Panc1 (cell line): ENCODE results near the gene GIMAP4. TPM values are rescaled to one million over a fixed set of nuclear protein-coding genes. Genes with fewer than 3 reads are reported as not detected.

Experiments used
- ATAC-seq: fragments of 200-7000 bp; cut with Tn5 transposase; 2 replicates; pipeline ENCODE4 v1.9.1; 2020; ENCODE audit warnings: mild to moderate bottlenecking, moderate library complexity
- BruUV-seq: library from RNA; stranded (reverse); fragments of 400-500 nt; replicated peaks from 2 replicates; lab custom pipeline; 2021; lab: Mats Ljungman, UMichigan
- CTCF ChIA-PET: fragments of 300-600 bp; sonication (Branson Sonifier 250); formaldehyde crosslinking; loops from one replicate; lab custom pipeline; 2022; ENCODE audit warnings: antibody characterized with exemption; lab: Charles Lee
- POLR2A ChIA-PET: fragments of 300-600 bp; sonication (Branson Sonifier 250); formaldehyde crosslinking; loops from one replicate; lab custom pipeline; 2022; ENCODE audit warnings: antibody characterized with exemption; lab: Charles Lee
- DNase-seq: peaks from one replicate; pipeline ENCODE4 v3.0.0-alpha.2; 2010; ENCODE audit warnings: low read depth, low spot score
- H3K27ac ChIP-seq: 2 replicates; pipeline ENCODE4 v1.5.1; 2011; ENCODE audit warnings: mild to moderate bottlenecking, low read length, inconsistent platforms
- H3K27me3 ChIP-seq: fragments of 200-500 bp; sonication (Bioruptor generic); 2 replicates; pipeline ENCODE4 v1.6.0; 2014; ENCODE audit warnings: low read length, inconsistent platforms; ENCODE audit not compliant: control insufficient read depth, insufficient read depth
- H3K36me3 ChIP-seq: fragments of 200-500 bp; sonication (Bioruptor generic); 2 replicates; pipeline ENCODE4 v1.5.1; 2014; ENCODE audit warnings: inconsistent platforms, mild to moderate bottlenecking, low read length, moderate library complexity; ENCODE audit not compliant: control insufficient read depth, insufficient read depth
- H3K4me1 ChIP-seq: 2 replicates; pipeline ENCODE4 v1.5.1; 2011; ENCODE audit warnings: inconsistent platforms, mild to moderate bottlenecking, low read length, moderate library complexity; ENCODE audit not compliant: control insufficient read depth, insufficient read depth
- H3K4me3 ChIP-seq, 2 experiments: 2 replicates each; pipeline ENCODE4 v1.5.1; 2011 to 2012; ENCODE audit warnings: low read depth in 2 of 2, low read length in 2 of 2, mild to moderate bottlenecking in 2 of 2, inconsistent platforms in 1 of 2, moderate library complexity in 1 of 2
- H3K9me3 ChIP-seq: fragments of 200-500 bp; sonication (Bioruptor generic); 2 replicates; pipeline ENCODE4 v1.5.1; 2014; ENCODE audit warnings: low read depth, mild to moderate bottlenecking, inconsistent platforms, low read length, moderate library complexity; ENCODE audit not compliant: control insufficient read depth, insufficient read depth
- CTCF ChIP-seq: fragments of 450-650 bp; IDR thresholded peaks from 2 replicates; pipeline ENCODE4 v1.5.1; 2017; ENCODE audit warnings: mild to moderate bottlenecking
- POLR2AphosphoS5 ChIP-seq: IDR thresholded peaks from 2 replicates; pipeline ENCODE4 v1.6.1; 2012; ENCODE audit warnings: mild to moderate bottlenecking, low read depth, low read length, moderate library complexity
- REST ChIP-seq, 2 experiments: IDR thresholded peaks; 2 replicates each; pipeline ENCODE4 v1.6.1; 2011 to 2012; ENCODE audit warnings: low read depth in 2 of 2, control low read depth in 1 of 2, low read length in 1 of 2, mild to moderate bottlenecking in 1 of 2, moderate library complexity in 1 of 2; ENCODE audit not compliant: insufficient read depth in 1 of 2
- SIN3A ChIP-seq: IDR thresholded peaks from 2 replicates; pipeline ENCODE4 v1.6.1; 2012; ENCODE audit warnings: low read depth, mild to moderate bottlenecking, low read length, moderate library complexity, borderline replicate concordance; ENCODE audit not compliant: insufficient read depth
- TCF7L2 ChIP-seq: IDR thresholded peaks from 2 replicates; pipeline ENCODE4 v1.6.1; 2011; ENCODE audit warnings: mild to moderate bottlenecking, low read depth, low read length, inconsistent platforms
- in situ Hi-C: cut with HindIII; loops from 2 replicates; pipeline ENCODE4 v1.10.0; 2016; ENCODE audit warnings: low sequenced_read_pairs, low pct_unique_long_range_greater_than_20kb
- intact Hi-C: fragments of 100-400 bp; cut with micrococcal nuclease; formaldehyde crosslinking; loops from one replicate; pipeline ENCODE4 v1.10.0; 2022; ENCODE audit not compliant: unreplicated experiment
- total RNA-seq: library from RNA; stranded (reverse); gene quantifications from one replicate; pipeline ENCODE4 v1.2.1, GENCODE V29; 2021; ENCODE audit not compliant: unreplicated experiment

Gene GIMAP4
- total RNA-seq, 1 experiment from 2014 or later: 0.26 TPM

DNA sequence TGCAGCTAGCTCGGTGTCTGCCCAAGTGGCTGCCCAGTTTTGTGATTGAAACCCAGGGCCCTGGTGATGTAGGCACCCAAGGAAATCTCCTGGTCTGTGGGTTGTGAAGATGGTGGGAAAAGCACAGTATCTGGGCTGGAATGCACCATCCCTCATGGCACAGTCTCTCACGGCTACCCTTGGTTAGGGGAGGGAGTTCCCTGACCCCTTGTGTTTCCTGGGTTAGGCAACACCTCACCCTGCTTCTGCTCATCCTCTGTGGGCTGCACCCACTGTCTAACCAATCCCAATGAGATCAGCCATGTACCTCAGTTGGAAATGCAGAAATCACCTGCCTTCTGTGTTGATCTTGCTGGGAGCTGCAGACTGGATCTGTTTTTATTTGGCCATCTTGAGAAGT is 27.6 kb downstream of the GIMAP4 start:
- Histone ChIP-seq H3K9me3 (no peaks in the 10 kb centered on the region), H3K27ac (no peak overlapping the region), H3K4me1 (no peaks in the 10 kb centered on the region), H3K27me3 (no peaks in the 10 kb centered on the region), H3K36me3 (no peaks in the 10 kb centered on the region), H3K4me3 (no peak overlapping the region)
- ChIA-PET CTCF (no interaction called here), POLR2A (no interaction called here)
- in situ Hi-C loops: no loop called here
- BruUV-seq: no TSS peak
- TF ChIP-seq CTCF (no peak), TCF7L2 (no peak), SIN3A (no peak), REST (IDR thresholded peaks at IDR 0.05; ENCODE audit: insufficient read depth in 1 of 2, low read depth in 2 of 2, low read length in 1 of 2) (no peak), POLR2AphosphoS5 (no peak)
- DNase-seq (no peak), ATAC-seq (no peak)
- intact Hi-C loops: no loop called here

DNA sequence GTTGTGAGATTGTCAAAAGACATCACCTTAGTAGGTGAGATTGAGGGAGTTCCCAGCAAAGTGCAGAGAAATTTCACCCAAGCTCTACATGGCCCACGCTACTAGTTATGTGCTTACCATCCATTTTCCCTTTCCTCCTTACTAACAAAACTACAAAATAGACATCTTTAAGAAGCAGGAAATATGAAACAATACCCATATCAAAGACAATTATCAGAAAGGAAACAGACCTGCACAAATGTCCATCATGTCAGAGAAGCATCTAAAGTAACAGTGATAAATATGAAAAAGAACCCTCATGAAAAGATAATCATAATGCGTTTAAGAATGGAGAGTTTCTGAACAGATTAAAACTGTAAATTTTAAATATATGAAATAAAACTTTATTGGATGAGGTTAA is 28.2 kb downstream of the GIMAP4 start:
- in situ Hi-C loops: no loop called here
- CTCF ChIA-PET: no interaction called here
- no TSS peak for BruUV-seq

More for the DNA sequence above, 28.2 kb downstream of the GIMAP4 start:
- Histone ChIP-seq H3K4me1 (no peaks in the 10 kb centered on the region), H3K9me3 (no peaks in the 10 kb centered on the region), H3K36me3 (no peaks in the 10 kb centered on the region), H3K27me3 (no peaks in the 10 kb centered on the region), H3K27ac (no peak overlapping the region), H3K4me3 (no peak overlapping the region)
- intact Hi-C loops: no loop called here
- POLR2A ChIA-PET: no interaction called here
- DNase-seq (no peak), ATAC-seq (no peak)
- TF ChIP-seq CTCF (no peak), SIN3A (no peak), POLR2AphosphoS5 (no peak), REST (IDR thresholded peaks at IDR 0.05; ENCODE audit: insufficient read depth in 1 of 2, low read depth in 2 of 2, low read length in 1 of 2) (no peak), TCF7L2 (no peak)
